ENCODE results near the gene FASTK.

FASTK gene

GRCh38 chr7:151083071-151083823 is 2.6 kb upstream of the FASTK start, which contains the start of gene TMUB1:
Gene TMUB1 (minus strand): TSS chr7:151083493. CDS start chr7:151082563, 930 bp downstream.
- DNase-seq: peak in 53 of 56 donors; percentile 25 to 86 (median 68)

DNA sequence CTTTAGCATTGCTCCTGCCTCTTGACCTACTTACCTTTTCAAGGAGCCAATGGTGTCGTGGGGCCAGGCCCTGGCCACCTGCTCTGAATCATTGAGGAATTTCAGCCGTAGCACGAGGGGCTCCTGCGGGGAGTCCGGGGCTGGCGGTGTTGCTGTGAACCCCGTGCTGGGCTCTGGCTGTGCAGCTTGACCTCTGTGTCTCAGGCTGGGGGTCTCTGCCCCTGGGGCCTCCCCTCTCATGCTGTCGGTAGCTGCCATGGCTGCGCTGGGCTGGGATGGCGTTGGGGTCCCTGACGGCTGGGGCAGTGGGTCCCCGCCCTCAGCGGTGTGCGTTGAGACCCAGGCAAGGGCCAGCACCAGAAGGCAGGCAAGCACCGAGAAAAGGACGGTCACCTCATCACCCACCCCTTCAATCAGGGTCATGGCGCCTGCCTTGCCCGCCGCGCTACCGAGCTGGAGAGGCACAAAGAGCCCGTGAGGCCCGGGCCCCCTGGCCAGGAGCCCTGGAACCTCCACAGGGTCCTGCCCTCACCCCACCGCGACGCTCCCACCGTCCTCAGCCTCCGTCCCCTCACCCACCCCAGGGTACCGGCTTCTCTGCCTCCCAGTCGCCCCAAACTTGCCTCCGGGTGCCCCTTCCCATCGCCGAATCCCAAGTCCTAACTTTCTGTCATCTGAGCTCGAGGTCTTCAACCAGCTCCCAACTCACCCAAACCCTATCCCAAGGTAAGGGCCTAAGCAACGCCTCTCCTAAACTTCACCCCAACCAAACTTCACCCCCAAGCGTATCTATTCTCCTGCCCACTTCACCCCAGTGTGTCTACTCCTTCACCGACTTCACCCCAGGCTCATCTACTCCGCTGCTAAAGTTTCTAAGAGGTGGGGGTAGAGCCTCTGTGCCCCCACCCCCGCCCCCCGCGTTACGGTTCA is 1.8 kb upstream of the FASTK start:
- no peak for DNase-seq

DNA sequence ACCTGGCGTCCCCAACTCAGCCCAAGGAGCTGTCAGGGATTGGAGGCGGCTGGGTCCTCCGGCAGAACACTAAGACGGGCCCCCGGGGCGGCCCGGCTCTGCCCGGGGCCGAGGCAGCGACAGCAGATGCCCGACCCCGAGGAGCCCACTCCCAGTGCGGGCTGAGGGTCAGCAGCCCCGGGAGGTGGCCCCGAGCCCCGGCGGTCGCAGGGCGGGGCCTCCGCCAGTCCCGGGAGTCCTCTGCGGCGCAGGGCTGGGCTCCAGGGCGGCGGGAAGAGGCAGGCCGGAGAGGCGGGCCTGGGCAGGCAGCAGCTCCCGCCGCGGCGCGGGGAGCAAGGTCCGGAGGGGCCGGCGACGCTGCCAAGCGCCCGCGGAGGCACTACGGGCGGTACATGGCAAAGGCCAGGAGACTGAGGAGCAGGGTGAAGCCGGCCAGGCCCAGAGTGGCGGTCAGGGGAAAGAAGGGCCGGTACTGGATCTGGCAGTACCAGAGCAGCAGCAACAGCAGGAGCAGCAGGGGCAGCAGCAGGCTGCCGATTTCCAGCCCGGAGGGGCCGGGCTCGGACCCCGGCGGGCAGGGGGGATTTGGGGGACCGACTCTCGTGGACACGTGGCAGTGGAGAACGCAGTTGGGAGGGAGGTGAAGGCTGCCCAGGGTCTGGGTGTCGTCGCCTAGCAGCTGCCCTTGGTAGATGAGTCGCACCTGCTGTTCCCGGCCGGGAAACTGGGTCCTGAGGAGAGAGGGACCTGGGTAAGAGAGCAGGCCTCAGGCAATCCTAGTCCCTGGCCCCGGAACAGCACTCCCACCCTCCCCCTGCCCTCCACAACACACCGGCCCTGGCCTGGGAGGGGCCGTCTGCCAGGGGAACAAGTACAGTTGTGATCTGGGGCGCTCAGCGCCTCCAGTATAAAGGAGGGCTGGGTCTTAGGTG is 827 bp upstream of the FASTK start:
- peak in 2 of 56 donors; percentile 31 to 49 for DNase-seq

DNA sequence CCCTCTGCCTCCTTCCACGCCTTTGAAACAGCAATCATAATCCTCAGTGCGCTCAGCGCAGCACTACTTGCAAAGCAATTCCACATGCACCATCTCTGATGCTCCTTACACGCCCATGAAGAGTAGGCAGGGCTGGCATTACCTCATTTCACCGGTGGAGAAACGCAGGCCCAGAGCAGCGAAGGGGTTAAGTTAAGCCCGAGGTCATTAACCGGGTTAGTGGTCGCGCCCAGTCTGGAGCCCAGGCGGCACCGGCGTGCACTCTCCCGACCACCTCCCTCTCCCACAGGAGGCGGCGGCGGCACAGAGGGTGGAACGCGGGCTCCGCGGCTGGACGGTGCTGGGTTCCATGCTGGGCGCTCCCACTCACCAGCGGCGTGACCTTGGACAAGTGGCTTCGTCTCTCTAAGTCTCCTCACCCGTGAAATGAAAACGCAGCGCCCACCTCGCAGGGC is 515 bp downstream of the FASTK start:
- peak in 21 of 56 donors; percentile 25 to 65 (median 50) for DNase-seq

DNA sequence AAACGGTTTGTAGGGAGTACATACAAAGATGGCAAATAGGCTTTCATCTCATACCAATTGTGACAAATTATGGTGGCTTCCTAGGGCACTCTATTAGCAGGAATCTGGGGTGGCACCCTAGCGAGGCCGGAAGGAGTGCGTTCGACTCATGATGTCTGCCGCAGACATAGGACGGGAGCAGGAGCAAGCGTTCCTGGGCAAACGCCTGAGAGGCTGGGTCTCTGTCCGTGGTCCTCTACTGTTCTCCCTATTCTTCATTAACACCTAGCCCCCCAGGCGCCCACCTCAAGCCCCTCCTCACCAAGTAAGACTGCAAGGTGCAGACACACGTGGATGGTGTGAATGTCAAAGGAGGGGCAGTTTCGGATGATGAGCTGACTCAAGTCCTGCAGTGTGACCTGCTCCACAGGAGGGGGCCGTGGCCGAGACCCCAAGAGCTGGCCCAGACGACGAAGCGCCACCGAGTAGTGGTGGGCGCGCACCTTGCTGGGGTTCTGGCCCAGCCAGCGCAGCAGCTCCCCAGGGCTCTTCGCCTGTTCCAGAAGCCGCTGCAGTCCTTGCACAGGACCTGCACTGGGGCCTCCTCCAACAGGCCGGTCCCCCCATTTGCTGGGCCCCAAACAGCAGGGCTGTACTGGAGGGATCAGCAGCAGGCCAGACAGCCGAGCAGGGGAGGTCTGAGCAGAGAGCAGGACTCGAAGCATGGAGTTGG is 1.3 kb downstream of the FASTK start:
- no peak for DNase-seq

DNA sequence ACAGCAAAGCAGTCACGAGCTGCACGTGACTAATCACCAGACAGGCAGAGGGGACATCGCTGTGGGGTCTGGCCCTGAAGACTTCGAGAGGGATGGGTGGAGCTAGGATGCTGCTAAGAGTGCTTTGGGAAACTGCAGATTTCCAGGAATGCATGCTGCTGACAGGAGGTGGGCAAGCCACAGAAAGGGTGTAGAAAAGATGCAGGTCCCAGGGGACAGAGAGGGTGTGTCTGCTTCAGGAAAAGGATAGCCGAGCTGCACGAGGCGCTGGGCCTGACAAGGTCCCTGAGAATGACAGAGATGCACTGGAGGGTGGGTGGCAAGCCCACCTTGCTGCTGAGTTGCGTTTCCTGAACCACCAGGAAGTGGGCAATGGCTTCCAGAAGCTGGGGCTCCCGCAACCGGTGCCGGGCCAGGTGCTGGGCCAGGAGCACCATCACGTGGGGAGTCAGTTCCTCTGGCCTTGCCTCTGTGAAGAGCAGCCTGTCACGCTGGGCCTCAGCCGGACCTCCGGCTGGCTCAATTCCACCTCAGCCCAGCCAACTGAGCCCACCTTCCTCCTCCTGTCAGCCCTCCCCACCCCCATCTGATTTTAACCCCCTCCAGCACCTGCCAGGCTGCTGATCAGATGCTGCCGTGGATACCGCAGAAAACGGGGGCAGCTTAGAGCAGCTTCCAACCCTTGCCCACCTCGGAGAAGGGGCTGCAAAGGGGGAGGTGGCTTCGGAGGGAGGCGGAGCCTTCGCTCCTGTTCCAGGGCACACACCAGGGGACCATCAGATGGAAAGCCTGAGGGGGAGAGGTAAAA is 2.2 kb downstream of the FASTK start:
- no peak for DNase-seq

- DNase-seq: no peak
Observed at GRCh38 chr7:151077705-151078232, 2.8 kb downstream of the FASTK start.

- no peak for DNase-seq
Observed at GRCh38 chr7:151076863-151077704, 3.5 kb downstream of the FASTK start.

GRCh38 chr7:151075978-151076426 is 4.6 kb downstream of the FASTK start:
- no peak for DNase-seq

GRCh38 chr7:151075662-151075971 is 5.0 kb downstream of the FASTK start:
- no peak for DNase-seq

DNA sequence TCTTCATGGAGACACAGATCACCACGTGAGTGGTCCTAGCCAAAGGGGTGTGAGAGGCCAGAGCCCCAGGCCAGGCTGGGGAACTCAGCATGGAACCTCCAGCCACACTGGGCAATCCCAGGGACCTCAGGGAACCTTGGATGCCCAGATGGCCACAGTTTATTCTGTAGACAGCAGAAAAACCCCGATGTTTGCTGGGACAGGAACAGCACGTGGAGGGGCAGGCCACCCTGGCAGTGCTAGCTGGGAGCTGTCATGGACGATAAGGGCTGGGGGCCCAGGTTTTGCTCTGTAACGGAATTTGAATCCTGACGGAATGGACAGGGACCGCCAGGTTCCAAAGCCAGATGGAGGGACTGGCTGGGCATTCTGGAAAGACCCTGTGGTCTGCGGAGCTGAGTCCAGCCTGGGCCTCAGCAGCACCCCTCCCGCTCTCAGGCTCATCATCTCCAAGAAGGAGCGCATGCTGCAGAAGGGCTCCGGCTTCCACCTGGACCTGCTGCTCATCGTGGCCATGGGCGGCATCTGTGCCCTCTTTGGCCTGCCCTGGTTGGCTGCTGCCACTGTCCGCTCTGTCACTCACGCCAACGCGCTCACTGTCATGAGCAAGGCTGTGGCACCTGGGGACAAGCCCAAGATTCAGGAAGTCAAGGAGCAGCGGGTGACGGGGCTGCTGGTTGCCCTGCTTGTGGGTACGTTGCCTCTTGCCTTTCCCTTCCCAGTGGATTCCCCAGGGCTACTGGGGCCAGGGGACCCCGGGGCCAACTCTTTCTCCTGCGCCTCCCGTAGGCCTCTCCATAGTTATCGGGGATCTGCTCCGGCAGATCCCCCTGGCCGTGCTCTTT is 5.6 kb downstream of the FASTK start:
- no peak for DNase-seq

- DNase-seq: no peak
Observed at GRCh38 chr7:151073990-151074389, 6.6 kb downstream of the FASTK start.

- DNase-seq: no peak
Observed at GRCh38 chr7:151071032-151071866, 9.4 kb downstream of the FASTK start.

DNA sequence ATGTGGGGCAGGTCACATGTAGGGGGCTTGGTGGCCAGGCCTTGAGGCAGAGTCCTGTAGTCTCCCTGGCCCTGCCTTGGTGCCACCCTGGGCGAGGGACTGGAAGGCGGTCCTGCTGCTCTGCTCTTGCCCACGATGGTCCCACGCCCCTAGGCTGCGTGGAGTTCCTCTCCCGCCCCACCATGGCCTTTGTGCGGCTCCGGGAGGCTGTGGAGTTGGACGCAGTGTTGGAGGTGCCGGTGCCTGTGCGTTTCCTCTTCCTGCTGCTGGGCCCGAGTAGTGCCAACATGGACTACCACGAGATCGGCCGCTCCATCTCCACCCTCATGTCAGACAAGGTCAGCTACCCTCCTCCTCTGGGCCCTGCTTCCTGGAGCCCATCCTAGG is 10.0 kb downstream of the FASTK start:
- no peak for DNase-seq

DNA sequence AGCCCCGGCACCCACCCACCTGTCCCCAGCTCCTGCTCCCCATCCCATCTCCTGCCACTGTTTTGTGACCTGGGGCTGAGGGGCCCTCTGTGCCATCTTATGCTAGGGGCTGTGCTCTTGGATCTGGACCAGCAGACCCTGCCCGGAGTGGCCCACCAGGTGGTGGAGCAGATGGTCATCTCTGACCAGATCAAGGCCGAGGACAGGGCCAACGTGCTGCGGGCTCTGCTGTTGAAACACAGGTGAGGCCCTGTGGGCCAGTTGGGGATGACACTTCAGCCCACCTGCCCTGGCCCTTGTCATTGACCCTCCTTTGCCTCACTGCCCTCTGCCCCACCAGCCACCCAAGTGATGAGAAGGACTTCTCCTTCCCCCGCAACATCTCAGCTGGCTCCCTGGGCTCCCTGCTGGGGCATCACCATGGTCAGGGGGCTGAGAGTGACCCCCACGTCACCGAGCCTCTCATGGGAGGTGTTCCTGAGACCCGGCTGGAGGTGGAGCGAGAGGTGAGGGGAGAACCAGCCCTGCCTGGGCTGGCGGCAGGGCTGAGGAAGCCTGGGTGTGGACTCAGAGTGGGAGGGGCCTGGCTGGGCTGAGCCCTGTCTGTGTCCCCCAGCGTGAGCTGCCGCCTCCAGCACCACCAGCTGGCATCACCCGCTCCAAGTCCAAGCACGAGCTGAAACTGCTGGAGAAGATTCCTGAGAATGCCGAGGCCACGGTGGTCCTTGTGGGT is 10.6 kb downstream of the FASTK start:
- no peak for DNase-seq

Data from nucleus accumbens (tissue), 56 donors.